GM23248 (cell line): Measurements from ENCODE around the gene MTCL1.

Experiments used
- EZH2 ChIP-seq: fragments of 200-600 bp; sonication (generic); IDR thresholded peaks from 2 replicates; pipeline ENCODE4 v1.6.1; 2018; ENCODE audit warnings: antibody characterized with exemption, mild to moderate bottlenecking; ENCODE audit not compliant: insufficient read depth, poor library complexity, severe bottlenecking
- EZH2phosphoT487 ChIP-seq: fragments of 200-600 bp; sonication (generic); IDR thresholded peaks from 2 replicates; pipeline ENCODE4 v1.6.1; 2018; ENCODE audit warnings: antibody characterized with exemption, moderate library complexity, mild to moderate bottlenecking, low read depth; ENCODE audit not compliant: insufficient read depth

DNA sequence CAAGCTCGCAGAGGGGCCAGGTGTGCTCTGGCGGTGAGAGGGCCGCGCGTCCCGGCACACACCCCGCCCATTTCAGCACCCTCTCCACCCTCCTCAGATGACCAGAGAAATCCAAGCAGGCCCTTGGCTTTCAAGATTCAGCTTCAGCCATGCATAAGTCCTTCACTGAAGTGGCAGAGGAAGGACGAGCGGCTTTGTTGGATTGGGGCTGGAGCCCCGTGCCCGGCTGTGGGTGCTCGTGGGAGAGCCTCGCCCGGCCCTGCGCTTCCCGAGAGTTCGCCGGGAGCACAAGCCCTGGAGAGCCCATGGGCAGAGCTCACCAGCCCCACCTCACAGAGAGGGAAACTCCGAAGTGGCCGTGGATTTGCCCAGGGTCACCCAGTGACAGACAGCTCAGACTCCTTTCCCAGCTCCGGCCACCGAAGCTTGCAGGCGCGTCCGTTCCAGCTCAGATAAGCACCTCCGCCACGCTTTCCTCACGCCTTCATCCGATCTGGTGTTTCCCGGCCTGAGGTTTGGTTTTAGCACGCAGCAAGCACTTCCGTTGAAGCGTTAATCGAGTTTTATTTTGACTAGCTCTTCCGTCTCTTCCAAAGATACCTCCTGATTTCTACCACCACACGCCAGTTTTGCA, 45.6 kb upstream of the MTCL1 start:
- TF ChIP-seq EZH2 (no peak), EZH2phosphoT487 (no peak)
